Measurements from ENCODE around the gene GNAZ.

The GNAZ gene

DNA sequence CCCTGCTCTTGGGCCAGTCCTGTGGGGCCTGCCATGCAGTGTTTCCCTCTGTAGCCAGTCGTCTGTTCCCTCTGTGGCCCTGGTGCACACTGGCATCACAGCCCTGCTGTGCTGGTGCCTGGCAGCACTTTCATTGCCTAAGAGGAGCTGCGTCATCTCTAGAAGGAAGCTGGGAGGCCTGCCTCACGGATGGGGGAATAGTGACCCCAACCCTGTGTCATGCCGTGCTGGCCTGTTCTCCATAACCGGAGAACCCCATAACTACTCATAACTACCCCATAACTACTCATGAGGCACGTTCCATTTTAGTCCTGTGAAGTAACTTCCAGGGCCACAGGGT, 88.9 kb downstream of the GNAZ start:
- no peak for DNase-seq

GRCh38 chr22:23161029-23161428, 90.7 kb downstream of the GNAZ start:
- DNase-seq = no peak

DNA sequence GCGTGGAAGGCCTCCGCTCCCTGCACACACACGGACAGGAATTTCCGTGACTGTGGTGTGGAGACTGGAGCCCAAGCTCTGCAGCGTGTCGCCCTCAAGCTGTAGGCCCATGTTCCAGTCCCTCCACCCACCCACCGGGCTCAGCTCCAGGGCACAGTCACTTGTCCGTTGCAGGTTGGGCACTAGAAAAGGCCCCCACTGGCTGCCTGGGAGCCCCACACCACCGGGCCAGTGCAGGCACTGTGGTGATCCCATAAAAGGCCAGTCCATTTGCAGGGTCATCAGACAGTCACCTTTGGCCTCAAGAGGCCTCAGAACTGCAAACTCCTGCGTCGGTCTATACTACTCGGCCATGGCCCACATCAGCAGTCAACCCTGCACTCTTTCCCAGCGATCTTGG, 91.3 kb downstream of the GNAZ start:
- no peak for DNase-seq

GRCh38 chr22:23163665-23164064, 93.3 kb downstream of the GNAZ start:
- no peak for DNase-seq

- DNase-seq = no peak
These were observed 93.8 kb downstream of the GNAZ start for GRCh38 chr22:23164091-23164490.

- DNase-seq = no peak
These were observed 95.9 kb downstream of the GNAZ start for GRCh38 chr22:23166042-23166831.

GRCh38 chr22:23166841-23167616, 96.7 kb downstream of the GNAZ start:
- no peak for DNase-seq

DNA sequence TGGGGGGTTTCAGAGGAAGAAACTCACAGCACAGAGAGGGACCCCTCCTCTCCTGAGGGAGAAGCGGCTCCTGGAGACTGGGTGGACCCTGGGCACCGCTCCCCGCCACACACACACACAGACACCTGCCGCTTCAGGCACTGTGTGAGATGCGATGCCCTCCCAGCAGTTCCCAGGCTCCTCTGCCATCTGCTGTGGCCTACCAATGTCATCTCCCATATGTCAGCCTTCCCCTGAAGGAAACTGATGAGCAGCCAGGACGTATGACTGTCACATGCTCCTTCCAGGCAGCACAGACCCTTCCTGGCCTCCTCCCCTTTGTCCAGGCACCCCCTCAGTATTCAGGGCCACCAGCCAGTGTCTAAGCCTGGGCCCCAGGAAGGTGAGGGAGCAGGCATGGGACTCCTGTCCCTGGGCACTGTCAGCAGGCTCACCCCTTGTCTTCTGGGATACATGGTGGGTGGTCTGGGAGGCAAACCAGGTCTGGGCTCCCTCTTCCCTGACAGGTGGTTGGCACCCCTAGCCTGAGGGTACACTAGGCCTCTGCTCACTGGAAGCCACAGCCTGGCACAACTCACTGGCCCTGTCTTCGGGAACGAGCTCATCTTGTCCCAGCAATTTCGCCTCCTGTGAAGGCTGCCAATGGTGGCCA, 98.2 kb downstream of the GNAZ start:
- DNase-seq = no peak

- DNase-seq = no peak
These were observed 98.7 kb downstream of the GNAZ start for GRCh38 chr22:23169043-23169406.

Measured in right forelimb (tissue), 1 donor.